ENCODE data around the gene C12orf50. TPM values are rescaled to one million over a fixed set of nuclear protein-coding genes. Genes with fewer than 3 reads are reported as not detected.

The C12orf50 gene
- total RNA-seq, 2 donors from 2014 or later, result 0.05 TPM; not detected in 1

GRCh38 chr12:88057994-88058718 is 29.0 kb upstream of the C12orf50 start:
- DNase-seq, result no peak
- no peak overlapping the region for H3K9ac ChIP-seq (ENCODE audit: low read depth in 2 of 2, low read length in 2 of 2)
- intact Hi-C loops (cut with DNase I), result no loop called here

GRCh38 chr12:88056571-88056970 is 27.4 kb upstream of the C12orf50 start:
- DNase-seq, result no peak
- Histone ChIP-seq H3K27me3 (no peaks in the 10 kb centered on the region), H3K36me3 (no peaks in the 10 kb centered on the region), H3K9me3 (no peaks in the 10 kb centered on the region), H3K9ac (ENCODE audit: low read depth in 2 of 2, low read length in 2 of 2) (no peak overlapping the region), H3K4me3 (no peak overlapping the region), H3K27ac (no peak overlapping the region), H3K4me1 (no peaks in the 10 kb centered on the region)
- no peak for TF ChIP-seq CTCF (IDR thresholded peaks at IDR 0.05)
- intact Hi-C loops (cut with DNase I), result no loop called here

More at GRCh38 chr12:88057994-88058718, 29.0 kb upstream of the C12orf50 start:
- H3K27ac ChIP-seq, result no peak overlapping the region
- H3K9me3 ChIP-seq, result no peaks in the 10 kb centered on the region
- no peaks in the 10 kb centered on the region for H3K36me3 ChIP-seq
- no peak overlapping the region for H3K4me3 ChIP-seq
- no peaks in the 10 kb centered on the region for H3K4me1 ChIP-seq
- H3K27me3 ChIP-seq, result no peaks in the 10 kb centered on the region
- no peak for TF ChIP-seq CTCF (IDR thresholded peaks at IDR 0.05)

- intact Hi-C loops (cut with DNase I), result no loop called here
- no peak overlapping the region for H3K27ac ChIP-seq
- no peaks in the 10 kb centered on the region for H3K4me1 ChIP-seq
- no peak overlapping the region for H3K4me3 ChIP-seq
- no peaks in the 10 kb centered on the region for H3K36me3 ChIP-seq
- H3K27me3 ChIP-seq, result no peaks in the 10 kb centered on the region
- TF ChIP-seq CTCF (IDR thresholded peaks at IDR 0.05), result no peak
- peak; percentile 18 for DNase-seq
- H3K9me3 ChIP-seq, result no peaks in the 10 kb centered on the region
- H3K9ac ChIP-seq (ENCODE audit: low read depth in 2 of 2, low read length in 2 of 2), result no peak overlapping the region
These were observed 23.5 kb upstream of the C12orf50 start for GRCh38 chr12:88052686-88053085.

GRCh38 chr12:88044035-88044434 is 14.8 kb upstream of the C12orf50 start:
- H3K27me3 ChIP-seq, result no peaks in the 10 kb centered on the region
- no peaks in the 10 kb centered on the region for H3K4me1 ChIP-seq
- no peaks in the 10 kb centered on the region for H3K36me3 ChIP-seq
- H3K9ac ChIP-seq (ENCODE audit: low read depth in 2 of 2, low read length in 2 of 2), result no peak overlapping the region
- no peaks in the 10 kb centered on the region for H3K9me3 ChIP-seq
- no peak for TF ChIP-seq CTCF (IDR thresholded peaks at IDR 0.05)
- intact Hi-C loops (cut with DNase I), result no loop called here
- no peak overlapping the region for H3K27ac ChIP-seq
- DNase-seq, result no peak
- H3K4me3 ChIP-seq, result no peak overlapping the region

- intact Hi-C loops (cut with DNase I), result no loop called here
- Histone ChIP-seq H3K9me3 (no peaks in the 10 kb centered on the region), H3K27ac (no peak overlapping the region), H3K9ac (ENCODE audit: low read depth in 2 of 2, low read length in 2 of 2) (no peak overlapping the region), H3K36me3 (no peaks in the 10 kb centered on the region), H3K4me3 (no peak overlapping the region), H3K4me1 (peaks cover 7% of the 10 kb centered on the region), H3K27me3 (no peaks in the 10 kb centered on the region)
- no peak for TF ChIP-seq CTCF (IDR thresholded peaks at IDR 0.05)
- no peak for DNase-seq
These were observed 8.6 kb upstream of the C12orf50 start for GRCh38 chr12:88037770-88038169.

All from colonic mucosa (tissue), 4 donors.